ENCODE data around the gene PTPRM.

DNA sequence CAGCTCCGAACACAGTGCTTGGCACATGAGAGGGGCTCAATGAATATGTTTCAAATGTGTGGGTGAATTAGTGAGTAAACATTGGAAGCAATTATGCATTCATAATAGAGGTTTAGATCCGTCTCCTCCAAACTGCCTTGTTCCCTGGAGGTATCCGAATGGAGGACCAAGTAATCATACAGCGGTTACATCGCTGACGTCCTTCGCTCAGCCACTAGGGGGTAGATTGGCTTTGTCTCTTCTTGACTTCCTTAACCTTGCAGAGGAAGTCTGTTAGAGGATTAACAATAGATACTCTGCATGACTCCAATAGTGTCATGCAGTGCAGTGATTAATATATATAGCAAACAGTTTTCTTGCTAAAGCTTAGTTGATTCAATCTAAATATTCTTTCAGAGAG is 517.0 kb downstream of the PTPRM start:
- TF ChIP-seq POLR2AphosphoS5 (IDR thresholded peaks at IDR 0.05) (no peak), POLR2A (IDR thresholded peaks at IDR 0.05) (no peak), EP300 (IDR thresholded peaks at IDR 0.05) (no peak)
- TF ChIP-seq, protein P1, sequence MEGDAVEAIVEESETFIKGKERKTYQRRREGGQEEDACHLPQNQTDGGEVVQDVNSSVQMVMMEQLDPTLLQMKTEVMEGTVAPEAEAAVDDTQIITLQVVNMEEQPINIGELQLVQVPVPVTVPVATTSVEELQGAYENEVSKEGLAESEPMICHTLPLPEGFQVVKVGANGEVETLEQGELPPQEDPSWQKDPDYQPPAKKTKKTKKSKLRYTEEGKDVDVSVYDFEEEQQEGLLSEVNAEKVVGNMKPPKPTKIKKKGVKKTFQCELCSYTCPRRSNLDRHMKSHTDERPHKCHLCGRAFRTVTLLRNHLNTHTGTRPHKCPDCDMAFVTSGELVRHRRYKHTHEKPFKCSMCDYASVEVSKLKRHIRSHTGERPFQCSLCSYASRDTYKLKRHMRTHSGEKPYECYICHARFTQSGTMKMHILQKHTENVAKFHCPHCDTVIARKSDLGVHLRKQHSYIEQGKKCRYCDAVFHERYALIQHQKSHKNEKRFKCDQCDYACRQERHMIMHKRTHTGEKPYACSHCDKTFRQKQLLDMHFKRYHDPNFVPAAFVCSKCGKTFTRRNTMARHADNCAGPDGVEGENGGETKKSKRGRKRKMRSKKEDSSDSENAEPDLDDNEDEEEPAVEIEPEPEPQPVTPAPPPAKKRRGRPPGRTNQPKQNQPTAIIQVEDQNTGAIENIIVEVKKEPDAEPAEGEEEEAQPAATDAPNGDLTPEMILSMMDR (IDR thresholded peaks at IDR 0.05) = peak in 3 of 4 experiments; percentile 12 to 37 (median 29)

Data from gastroesophageal sphincter (tissue), 3 donors.